Psoas muscle (tissue), 8 donors: ENCODE data around the gene FTCDNL1. TPM values are rescaled to one million over a fixed set of nuclear protein-coding genes. Genes with fewer than 3 reads are reported as not detected.

Experiments used
- ATAC-seq, 4 donors: fragments of 200-7000 bp; cut with Tn5 transposase; one replicate each; pipeline ENCODE4 v1.9.1; 2020; ENCODE audit warnings: moderate library complexity in 3 of 4, mild to moderate bottlenecking in 2 of 4
- DNase-seq, 2 donors: peaks; one replicate each; pipeline ENCODE4 v3.0.0-alpha.2; 2020
- H3K27ac ChIP-seq: fragments of 200-600 bp; one replicate; pipeline ENCODE4 v1.8.0; 2022
- H3K27me3 ChIP-seq, 3 donors: fragments of 200-600 bp in 1 of 3; one replicate each; pipeline versions ENCODE4 v1.6.1 to v1.8.0; 2013 to 2022; ENCODE audit warnings: low read length in 2 of 3, mild to moderate bottlenecking in 2 of 3, moderate library complexity in 1 of 3; ENCODE audit not compliant: insufficient read depth in 3 of 3
- H3K36me3 ChIP-seq, 2 donors: fragments of 200-600 bp in 1 of 2; one replicate each; pipeline versions ENCODE4 v1.6.1 to v1.8.0; 2013 to 2022; ENCODE audit warnings: low read depth in 1 of 2, mild to moderate bottlenecking in 1 of 2, moderate library complexity in 1 of 2; ENCODE audit not compliant: insufficient read depth in 1 of 2
- H3K4me1 ChIP-seq: fragments of 200-600 bp; one replicate; pipeline ENCODE4 v1.8.0; 2022
- H3K4me3 ChIP-seq: fragments of 200-600 bp; one replicate; pipeline ENCODE4 v1.8.0; 2022; ENCODE audit warnings: mild to moderate bottlenecking
- H3K9me3 ChIP-seq: fragments of 200-600 bp; one replicate; pipeline ENCODE4 v1.8.0; 2022
- WGBS, 3 donors: extraction: QIAGEN DNeasy Blood & Tissue Kit; methylation state at CpG; one replicate each; pipeline versions ENCODE4 v1.1.6 to v1.1.7; 2013; 5-methylcytosine and 5-hydroxymethylcytosine counted together
- intact Hi-C, 2 donors: fragments of 100-400 bp; cut with DNase I; formaldehyde crosslinking; loops; one replicate each; pipeline versions ENCODE4 v1.11.0 to v1.14.2; 2022
- polyA plus RNA-seq, 3 donors: library from polyadenylated mRNA; stranded (reverse); fragments of 200-250 nt; gene quantifications; one replicate each; pipeline ENCODE4 v1.2.3, GENCODE V29; 2013
- total RNA-seq, 4 donors: library from RNA; stranded (reverse); fragmentation: NEBNext Ultra II Directional in 2 of 4; extraction: Animal tissue kit (Norgen Biotek cat#: 25700) in 2 of 4; gene quantifications; one replicate each; pipeline versions ENCODE4 v1.2.1 to v1.2.4, GENCODE V29; 2021 to 2023
- TF ChIP-seq, protein P1 (sequence below): fragments of 200-600 bp; IDR thresholded peaks from one replicate; pipeline ENCODE4 v1.8.0; 2022; ENCODE audit warnings: antibody characterized with exemption
- donor health status: healthy with polysubstance abuse.
- donor health status: DM: no; HTN: no; CAD: no; lungs with moderate emphysema.
- donor health status: Bipolar disorder and iron deficiency.
- donor health status: healthy.
- donor health status: DM: yes; HTN: yes; CAD: no.
- donor health status: DM: no; HTN: no; CAD: no.
- donor health status: DM: no; HTN: no; CAD: no.
- donor health status: DM: yes; HTN: yes; CAD: no.

FTCDNL1 gene
- total and polyA plus RNA-seq, 7 donors, result 4.9 to 25.7 (median 9.0) TPM

DNA sequence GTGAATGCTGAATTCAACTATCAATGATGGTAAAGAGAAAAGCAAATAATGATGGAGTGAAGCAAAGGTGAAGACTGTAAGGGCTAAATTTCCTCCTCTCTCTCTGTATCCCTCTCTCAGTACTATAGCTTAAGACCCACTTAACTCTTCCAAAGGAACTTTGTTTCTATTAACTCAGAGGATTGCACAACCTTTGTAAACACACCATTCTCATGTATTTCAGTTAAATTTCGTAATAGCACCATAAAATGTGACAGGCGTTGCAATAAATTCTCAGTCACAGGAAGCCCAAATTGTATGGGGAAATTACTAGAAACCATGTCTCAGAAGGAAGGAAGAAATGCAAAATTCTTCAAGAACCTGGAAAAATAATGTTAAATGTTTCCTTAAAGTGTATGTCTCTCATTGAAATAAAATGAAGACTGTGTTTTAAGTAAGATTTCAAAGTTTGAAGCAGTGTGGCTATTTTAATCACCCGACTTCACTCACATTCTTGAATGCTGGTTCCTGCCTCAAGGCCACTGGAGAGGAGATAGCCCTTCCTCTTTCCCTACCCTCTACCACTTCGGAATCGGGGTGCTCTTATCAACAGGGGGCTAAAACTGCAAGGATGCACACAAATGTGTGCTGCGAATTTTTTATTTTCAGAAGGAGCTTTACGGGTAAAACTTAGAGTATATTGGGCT, 112.1 kb downstream of the FTCDNL1 start:
- Histone ChIP-seq H3K36me3 (no peaks in the 10 kb centered on the region), H3K27me3 (no peaks in the 10 kb centered on the region), H3K4me3 (no peak overlapping the region), H3K9me3 (no peaks in the 10 kb centered on the region), H3K4me1 (no peaks in the 10 kb centered on the region), H3K27ac (no peak overlapping the region)
- no peak for ATAC-seq
- DNase-seq, result no peak
- TF ChIP-seq, protein P1, sequence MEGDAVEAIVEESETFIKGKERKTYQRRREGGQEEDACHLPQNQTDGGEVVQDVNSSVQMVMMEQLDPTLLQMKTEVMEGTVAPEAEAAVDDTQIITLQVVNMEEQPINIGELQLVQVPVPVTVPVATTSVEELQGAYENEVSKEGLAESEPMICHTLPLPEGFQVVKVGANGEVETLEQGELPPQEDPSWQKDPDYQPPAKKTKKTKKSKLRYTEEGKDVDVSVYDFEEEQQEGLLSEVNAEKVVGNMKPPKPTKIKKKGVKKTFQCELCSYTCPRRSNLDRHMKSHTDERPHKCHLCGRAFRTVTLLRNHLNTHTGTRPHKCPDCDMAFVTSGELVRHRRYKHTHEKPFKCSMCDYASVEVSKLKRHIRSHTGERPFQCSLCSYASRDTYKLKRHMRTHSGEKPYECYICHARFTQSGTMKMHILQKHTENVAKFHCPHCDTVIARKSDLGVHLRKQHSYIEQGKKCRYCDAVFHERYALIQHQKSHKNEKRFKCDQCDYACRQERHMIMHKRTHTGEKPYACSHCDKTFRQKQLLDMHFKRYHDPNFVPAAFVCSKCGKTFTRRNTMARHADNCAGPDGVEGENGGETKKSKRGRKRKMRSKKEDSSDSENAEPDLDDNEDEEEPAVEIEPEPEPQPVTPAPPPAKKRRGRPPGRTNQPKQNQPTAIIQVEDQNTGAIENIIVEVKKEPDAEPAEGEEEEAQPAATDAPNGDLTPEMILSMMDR, result no peak
- intact Hi-C loops, result loop anchor here in 1 of 2 donors (2.0 to 5.0 kb wide), 2 partner anchors 34 to 1427 kb away; no protein-coding TSS in a partner anchor
- 81 to 84% (median 82%) methylated on average over 7 of the region's 7 CpGs for WGBS, 3 donors

DNA sequence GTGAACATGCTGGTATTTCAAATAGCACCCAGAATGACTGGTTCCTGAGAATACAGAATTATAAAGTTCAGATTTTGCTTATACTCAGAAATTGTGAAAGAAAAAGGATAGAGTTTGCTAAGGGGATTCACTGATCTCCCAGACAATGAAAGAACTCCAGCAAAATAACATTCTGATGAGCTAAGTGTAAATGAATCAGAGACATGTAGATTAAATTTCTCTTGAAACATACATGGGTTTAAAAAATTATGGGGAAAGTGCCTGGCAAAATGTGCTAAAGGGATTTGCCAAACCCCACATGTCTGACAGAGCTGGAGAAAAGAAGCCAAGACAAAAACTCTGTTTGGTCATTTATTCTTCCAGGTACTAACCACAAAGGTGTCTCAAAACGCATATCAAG, 116.3 kb downstream of the FTCDNL1 start:
- TF ChIP-seq, protein P1, result no peak
- Histone ChIP-seq H3K9me3 (no peaks in the 10 kb centered on the region), H3K4me3 (no peak overlapping the region), H3K27ac (no peak overlapping the region), H3K36me3 (no peaks in the 10 kb centered on the region), H3K4me1 (no peaks in the 10 kb centered on the region), H3K27me3 (no peaks in the 10 kb centered on the region)
- DNase-seq, result no peak
- no peak for ATAC-seq
- 59 to 81% (median 77%) methylated on average over 1 of the region's 1 CpG for WGBS, 3 donors
- intact Hi-C loops, result loop anchor here in 1 of 2 donors (5.0 kb wide), 1 partner anchor 1422 kb away; no protein-coding TSS in a partner anchor

DNA sequence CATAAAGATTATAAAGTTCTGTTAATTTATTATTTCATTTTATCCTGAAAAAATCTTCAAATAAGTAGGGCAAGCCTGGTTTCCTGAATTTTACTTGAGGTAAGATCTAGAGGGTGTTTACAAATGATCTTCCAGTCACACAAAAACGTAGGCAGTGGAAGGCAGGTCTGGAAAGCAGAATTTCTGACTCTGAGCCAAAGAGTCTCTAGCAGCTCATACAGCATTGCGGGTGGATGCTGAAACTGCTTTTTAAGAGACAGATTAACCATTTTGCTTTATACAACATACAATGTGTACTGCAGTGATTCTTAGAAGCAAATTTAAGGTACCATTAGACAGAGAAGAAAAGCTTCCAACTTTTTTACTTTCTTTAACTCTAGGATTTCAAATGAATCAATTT, 117.0 kb downstream of the FTCDNL1 start:
- Histone ChIP-seq H3K27me3 (no peaks in the 10 kb centered on the region), H3K27ac (no peak overlapping the region), H3K4me3 (no peak overlapping the region), H3K4me1 (no peaks in the 10 kb centered on the region), H3K9me3 (no peaks in the 10 kb centered on the region), H3K36me3 (no peaks in the 10 kb centered on the region)
- intact Hi-C loops, result no loop called here
- DNase-seq (no peak), ATAC-seq (no peak)
- TF ChIP-seq, protein P1, result no peak
- 33 to 41% (median 35%) methylated on average over 2 of the region's 2 CpGs for WGBS, 3 donors

DNA sequence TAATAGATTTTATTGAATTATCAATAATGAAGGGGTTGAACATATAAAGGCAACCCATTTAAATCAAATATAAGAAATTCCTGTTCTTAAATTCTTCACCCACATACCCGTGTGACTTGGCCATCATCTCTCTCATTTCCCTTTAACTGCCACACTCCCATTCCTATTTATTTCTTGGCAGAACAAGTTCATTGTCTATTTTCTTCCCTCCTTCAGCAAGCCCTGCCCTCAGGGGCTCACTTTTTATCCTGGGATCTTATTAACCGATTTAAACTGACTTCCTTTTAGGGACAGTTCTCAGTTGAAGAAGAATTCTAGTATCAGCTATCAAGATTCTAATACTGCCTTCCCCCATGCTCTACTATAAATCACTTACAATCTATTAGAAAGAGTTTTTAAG, 123.2 kb downstream of the FTCDNL1 start:
- DNase-seq (no peak), ATAC-seq (no peak)
- Histone ChIP-seq H3K4me1 (no peaks in the 10 kb centered on the region), H3K36me3 (no peaks in the 10 kb centered on the region), H3K27ac (no peak overlapping the region), H3K27me3 (peaks cover 0 to 2% (median 0%) of the 10 kb centered on the region in 3 donors), H3K9me3 (no peaks in the 10 kb centered on the region), H3K4me3 (no peak overlapping the region)
- intact Hi-C loops, result no loop called here
- TF ChIP-seq, protein P1, result no peak
- 32 to 39% (median 33%) methylated on average over 2 of the region's 2 CpGs for whole genome bisulfite sequencing, 3 donors

DNA sequence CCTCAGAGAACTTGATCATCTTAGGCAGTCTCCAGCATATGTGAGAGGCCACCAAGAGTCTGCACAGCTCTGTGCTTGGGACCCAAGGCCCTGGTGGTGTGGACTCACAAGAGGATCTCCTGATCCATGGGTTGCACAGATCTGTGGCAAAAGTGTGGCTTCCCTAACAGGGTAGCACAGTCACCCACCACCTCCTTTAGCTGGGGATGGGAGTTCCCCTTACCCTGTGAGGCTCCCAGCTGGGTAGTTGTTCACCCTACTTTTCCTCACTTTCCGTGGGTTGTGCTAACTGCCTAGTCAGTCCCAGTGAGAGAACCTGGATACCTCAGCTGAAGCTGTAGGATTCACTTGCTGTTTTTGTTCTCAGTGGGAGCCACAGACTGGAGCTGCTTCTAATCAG, 123.7 kb downstream of the FTCDNL1 start:
- H3K4me3 ChIP-seq, result no peak overlapping the region
- ATAC-seq (no peak), DNase-seq (no peak)
- intact Hi-C loops, result no loop called here
- TF ChIP-seq, protein P1, result no peak
- no peak overlapping the region for H3K27ac ChIP-seq
- no peaks in the 10 kb centered on the region for H3K9me3 ChIP-seq
- peaks cover 0 to 2% (median 0%) of the 10 kb centered on the region in 3 donors for H3K27me3 ChIP-seq
- no peaks in the 10 kb centered on the region for H3K4me1 ChIP-seq
- H3K36me3 ChIP-seq, result no peaks in the 10 kb centered on the region
- WGBS, 3 donors, result 85 to 95% (median 94%) methylated on average over 1 of the region's 1 CpG
